ENCODE data around the gene COL6A1. TPM values are rescaled to one million over a fixed set of nuclear protein-coding genes. Genes with fewer than 3 reads are reported as not detected.

Gene COL6A1
- total and polyA plus RNA-seq, 2 donors (not counting 3 experiments of a cell fraction or from before 2014, with no cell fraction given), result 30.1 to 42.4 TPM

- DNase-seq (ENCODE audit: low read depth, low spot score), result no peak
- Histone ChIP-seq H4K20me1 (replicated peaks; ENCODE audit: control insufficient read depth, extremely low read depth, insufficient read depth, low read length) (no peaks in the 10 kb centered on the region), H3K4me3 (replicated peaks in 1 of 3; ENCODE audit: insufficient read depth in 1 of 3, low read depth in 1 of 3, low read length in 3 of 3) (no peak overlapping the region), H3K4me2 (ENCODE audit: insufficient read depth, low read length) (no peak overlapping the region), H3K9me3 (replicated peaks; ENCODE audit: control insufficient read depth, insufficient read depth, low read length) (no peaks in the 10 kb centered on the region), H3K27me3 (ENCODE audit: control insufficient read depth in 2 of 2, insufficient read depth in 2 of 2, low read length in 2 of 2) (no peaks in the 10 kb centered on the region), H3K36me3 (ENCODE audit: control insufficient read depth in 2 of 2, extremely low read depth in 1 of 2, insufficient read depth in 2 of 2, low read length in 2 of 2) (no peaks in the 10 kb centered on the region), H2AFZ (ENCODE audit: low read depth, low read length) (no peak overlapping the region), H3K9ac (replicated peaks; ENCODE audit: extremely low read depth, insufficient read depth, low read length) (no peak overlapping the region), H3K4me1 (ENCODE audit: control insufficient read depth, extremely low read depth, insufficient read depth, low read length) (peaks cover 2% of the 10 kb centered on the region), H3K27ac (ENCODE audit: insufficient read depth, low read depth, low read length) (no peak overlapping the region), H3K79me2 (ENCODE audit: control insufficient read depth, insufficient read depth, low read length) (no peaks in the 10 kb centered on the region), H3K9me1 (replicated peaks; ENCODE audit: control insufficient read depth, extremely low read depth, insufficient read depth, low read length) (no peaks in the 10 kb centered on the region)
- no TSS peak for BruUV-seq (replicated peaks)
- intact Hi-C loops (cut with micrococcal nuclease) (no loop called here), dilution Hi-C loops (cut with MboI; ENCODE audit: extremely low pct_ligation_motif_present, low sequenced_read_pairs) (no loop called here)
- no peak for FAIRE-seq
- TF ChIP-seq MYC (IDR thresholded peaks at IDR 0.05; ENCODE audit: low read depth, low read length) (no peak), POLR2A (IDR thresholded peaks at IDR 0.05; ENCODE audit: low read depth, low read length) (no peak), MAX (IDR thresholded peaks at IDR 0.05; ENCODE audit: insufficient read depth, insufficient read length) (no peak), GATA2 (IDR thresholded peaks at IDR 0.05; ENCODE audit: insufficient read depth, insufficient read length, low read depth, low read length) (no peak), JUN (IDR thresholded peaks at IDR 0.05; ENCODE audit: borderline replicate concordance, insufficient read depth, insufficient read length, low read depth) (no peak), EZH2 (IDR thresholded peaks at IDR 0.05; ENCODE audit: borderline replicate concordance, low read depth, low read length, severe bottlenecking) (no peak), FOS (IDR thresholded peaks at IDR 0.05; ENCODE audit: borderline replicate concordance, insufficient read depth, low read length) (no peak)
- ChIA-PET POLR2A (no interaction called here), CTCF (no interaction called here)
Measured at GRCh38 chr21:46033410-46034400, 52.1 kb downstream of the COL6A1 start.

Data from endothelial cell of umbilical vein (primary cell).